ENCODE measurements around the gene STRADB. TPM values are rescaled to one million over a fixed set of nuclear protein-coding genes. Genes with fewer than 3 reads are reported as not detected.

Gene STRADB
- total RNA-seq, 1 experiment from 2014 or later = 40.5 TPM

DNA sequence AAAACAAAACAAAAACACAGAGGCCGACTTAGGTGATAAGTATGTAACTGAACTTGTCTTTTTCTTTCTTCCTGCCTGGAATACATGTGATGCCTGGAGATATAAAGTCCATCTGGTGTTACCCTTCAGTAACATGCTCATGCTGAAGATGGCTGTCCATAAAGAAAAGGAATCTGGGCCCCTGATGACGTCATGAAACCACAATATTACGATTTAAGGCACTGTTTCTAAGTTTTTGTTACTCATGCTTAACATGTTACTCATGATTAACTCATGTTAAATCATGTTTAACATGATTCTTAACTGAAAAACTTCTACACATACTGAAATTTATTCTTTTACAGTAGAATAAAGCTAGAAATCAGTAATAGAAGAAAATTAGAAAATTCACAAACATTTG is 49.0 kb downstream of the STRADB start:
- Histone ChIP-seq H4K20me1 (ENCODE audit: control insufficient read depth, insufficient read depth, insufficient read length) (no peaks in the 10 kb centered on the region), H4K91ac (ENCODE audit: insufficient read length, low read depth, low read length) (no peak overlapping the region), H3T11ph (ENCODE audit: low read length) (no peak overlapping the region), H3K27ac (ENCODE audit: insufficient read length, low read depth, low read length) (no peak overlapping the region), H2BK12ac (ENCODE audit: insufficient read length, low read depth, low read length) (no peak overlapping the region), H3K56ac (ENCODE audit: insufficient read length, low read depth, low read length) (no peak overlapping the region), H4K8ac (replicated peaks; ENCODE audit: insufficient read length, low read depth, low read length) (no peak overlapping the region), H3K9ac (ENCODE audit: extremely low read depth, insufficient read length, low read length) (no peak overlapping the region), H3K9me3 (ENCODE audit: control insufficient read depth, low read depth, low read length) (no peaks in the 10 kb centered on the region), H2AK5ac (ENCODE audit: insufficient read length, low read length) (no peak overlapping the region), H3K18ac (ENCODE audit: insufficient read length, low read depth, low read length) (no peak overlapping the region), H3K79me1 (ENCODE audit: insufficient read depth, low read depth, low read length, poor library complexity, severe bottlenecking) (no peaks in the 10 kb centered on the region), H3K4me1 (ENCODE audit: insufficient read depth, low read length) (no peaks in the 10 kb centered on the region), H2BK20ac (ENCODE audit: low read depth, low read length, poor library complexity, severe bottlenecking) (no peak overlapping the region), H3K23me2 (ENCODE audit: insufficient read length, low read depth, low read length, poor library complexity, severe bottlenecking) (no peaks in the 10 kb centered on the region), H2BK5ac (ENCODE audit: insufficient read length, low read length) (no peak overlapping the region), H2BK15ac (ENCODE audit: low read depth, low read length) (no peak overlapping the region), H3K4ac (ENCODE audit: low read depth, low read length) (no peak overlapping the region), H3K4me2 (ENCODE audit: insufficient read depth, insufficient read length, low read length) (no peak overlapping the region), H3K79me2 (ENCODE audit: insufficient read depth, low read length) (no peaks in the 10 kb centered on the region), H3K23ac (ENCODE audit: insufficient read length, low read depth, low read length) (no peak overlapping the region), H2AFZ (ENCODE audit: low read length) (no peak overlapping the region), H4K5ac (ENCODE audit: insufficient read length, low read depth, low read length) (no peak overlapping the region), H3K14ac (ENCODE audit: insufficient read depth, low read length) (no peak overlapping the region), H3K27me3 (ENCODE audit: insufficient read depth, low read length) (no peaks in the 10 kb centered on the region), H2BK120ac (ENCODE audit: low read depth, low read length, poor library complexity, severe bottlenecking) (no peak overlapping the region)
- Mint-ChIP-seq H3K4me3 (no peak overlapping the region), H3K27ac (no peak overlapping the region), H3K27me3 (ENCODE audit: low read depth) (no peaks in the 10 kb centered on the region), H3K36me3 (ENCODE audit: insufficient read depth in 1 of 3, low read depth in 3 of 3) (peaks cover 0 to 9% (median 8%) of the 10 kb centered on the region in 3 experiments; a peak in 3 of 7 replicates), H3K9me3 (peaks cover 10 to 12% of the 10 kb centered on the region in 2 experiments), H3K4me1 (no peaks in the 10 kb centered on the region)
- WGBS (ENCODE audit: extremely low coverage, insufficient read length, low lambda C conversion rate) = no CpG with 5 or more reads among the region's 3 CpGs
- DNase-seq = no peak
- TF ChIP-seq, protein P1, sequence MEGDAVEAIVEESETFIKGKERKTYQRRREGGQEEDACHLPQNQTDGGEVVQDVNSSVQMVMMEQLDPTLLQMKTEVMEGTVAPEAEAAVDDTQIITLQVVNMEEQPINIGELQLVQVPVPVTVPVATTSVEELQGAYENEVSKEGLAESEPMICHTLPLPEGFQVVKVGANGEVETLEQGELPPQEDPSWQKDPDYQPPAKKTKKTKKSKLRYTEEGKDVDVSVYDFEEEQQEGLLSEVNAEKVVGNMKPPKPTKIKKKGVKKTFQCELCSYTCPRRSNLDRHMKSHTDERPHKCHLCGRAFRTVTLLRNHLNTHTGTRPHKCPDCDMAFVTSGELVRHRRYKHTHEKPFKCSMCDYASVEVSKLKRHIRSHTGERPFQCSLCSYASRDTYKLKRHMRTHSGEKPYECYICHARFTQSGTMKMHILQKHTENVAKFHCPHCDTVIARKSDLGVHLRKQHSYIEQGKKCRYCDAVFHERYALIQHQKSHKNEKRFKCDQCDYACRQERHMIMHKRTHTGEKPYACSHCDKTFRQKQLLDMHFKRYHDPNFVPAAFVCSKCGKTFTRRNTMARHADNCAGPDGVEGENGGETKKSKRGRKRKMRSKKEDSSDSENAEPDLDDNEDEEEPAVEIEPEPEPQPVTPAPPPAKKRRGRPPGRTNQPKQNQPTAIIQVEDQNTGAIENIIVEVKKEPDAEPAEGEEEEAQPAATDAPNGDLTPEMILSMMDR (conservative IDR thresholded peaks at IDR 0.05) = no peak

Data from H9 (cell line).